HG02642 (cell line): Measurements from ENCODE around the gene FUZ.

Source experiments
- ATAC-seq: cut with Tn5 transposase; IDR thresholded peaks from one replicate; pipeline ENCODE4 v1.9.1; 2021; ENCODE audit warnings: mild to moderate bottlenecking; ENCODE audit not compliant: unreplicated experiment, poor library complexity

The FUZ gene, protein sequence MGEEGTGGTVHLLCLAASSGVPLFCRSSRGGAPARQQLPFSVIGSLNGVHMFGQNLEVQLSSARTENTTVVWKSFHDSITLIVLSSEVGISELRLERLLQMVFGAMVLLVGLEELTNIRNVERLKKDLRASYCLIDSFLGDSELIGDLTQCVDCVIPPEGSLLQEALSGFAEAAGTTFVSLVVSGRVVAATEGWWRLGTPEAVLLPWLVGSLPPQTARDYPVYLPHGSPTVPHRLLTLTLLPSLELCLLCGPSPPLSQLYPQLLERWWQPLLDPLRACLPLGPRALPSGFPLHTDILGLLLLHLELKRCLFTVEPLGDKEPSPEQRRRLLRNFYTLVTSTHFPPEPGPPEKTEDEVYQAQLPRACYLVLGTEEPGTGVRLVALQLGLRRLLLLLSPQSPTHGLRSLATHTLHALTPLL

DNA sequence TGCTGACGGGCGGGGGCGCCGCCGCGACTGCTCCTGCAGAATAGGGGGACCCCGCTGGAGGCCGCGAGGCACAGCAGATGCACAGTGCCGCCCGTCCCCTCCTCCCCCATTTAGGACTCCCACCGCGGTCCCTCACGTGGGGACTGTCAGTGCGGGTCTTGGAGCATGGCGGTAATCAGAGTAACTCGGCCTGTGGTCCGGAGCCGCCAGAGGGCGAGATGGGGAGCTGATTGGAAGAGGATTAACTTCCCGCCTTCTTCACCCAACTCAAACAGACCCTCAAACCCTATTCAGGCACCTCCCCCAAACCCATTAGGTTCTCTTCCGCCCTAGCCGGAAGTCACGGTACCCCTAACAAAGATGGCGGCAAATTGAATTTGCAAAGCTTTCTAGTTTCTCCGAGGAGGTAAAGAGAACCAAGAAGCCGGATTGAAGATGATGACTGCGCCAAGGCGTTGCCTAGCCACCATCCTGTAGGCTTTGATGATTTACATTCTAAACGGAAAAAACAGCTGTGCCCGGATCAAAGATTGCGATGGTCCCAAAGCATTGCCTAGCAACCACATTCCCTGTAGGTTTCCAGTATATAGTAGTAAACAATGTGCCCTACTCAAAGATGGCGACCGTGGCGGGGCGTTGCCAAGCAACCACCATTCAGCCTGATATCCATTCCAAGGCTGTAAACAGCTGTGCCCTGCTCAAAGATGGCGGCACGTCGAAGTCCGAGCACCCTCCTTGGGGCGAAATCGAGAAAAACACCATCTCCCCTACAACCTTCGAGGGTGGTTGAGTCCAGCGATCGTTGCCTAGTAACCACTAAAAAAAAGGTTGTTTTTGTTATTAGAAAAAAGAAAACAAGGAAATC, at the start of gene FUZ:
Gene FUZ (minus strand): TSS at position 296 of the 865 bp plus-strand sequence. CDS start 186 bp downstream, at position 110.
- peak; percentile 57 for ATAC-seq

- no peak for ATAC-seq
These were observed 49.5 kb upstream of the FUZ start for GRCh38 chr19:49862391-49863253.

DNA sequence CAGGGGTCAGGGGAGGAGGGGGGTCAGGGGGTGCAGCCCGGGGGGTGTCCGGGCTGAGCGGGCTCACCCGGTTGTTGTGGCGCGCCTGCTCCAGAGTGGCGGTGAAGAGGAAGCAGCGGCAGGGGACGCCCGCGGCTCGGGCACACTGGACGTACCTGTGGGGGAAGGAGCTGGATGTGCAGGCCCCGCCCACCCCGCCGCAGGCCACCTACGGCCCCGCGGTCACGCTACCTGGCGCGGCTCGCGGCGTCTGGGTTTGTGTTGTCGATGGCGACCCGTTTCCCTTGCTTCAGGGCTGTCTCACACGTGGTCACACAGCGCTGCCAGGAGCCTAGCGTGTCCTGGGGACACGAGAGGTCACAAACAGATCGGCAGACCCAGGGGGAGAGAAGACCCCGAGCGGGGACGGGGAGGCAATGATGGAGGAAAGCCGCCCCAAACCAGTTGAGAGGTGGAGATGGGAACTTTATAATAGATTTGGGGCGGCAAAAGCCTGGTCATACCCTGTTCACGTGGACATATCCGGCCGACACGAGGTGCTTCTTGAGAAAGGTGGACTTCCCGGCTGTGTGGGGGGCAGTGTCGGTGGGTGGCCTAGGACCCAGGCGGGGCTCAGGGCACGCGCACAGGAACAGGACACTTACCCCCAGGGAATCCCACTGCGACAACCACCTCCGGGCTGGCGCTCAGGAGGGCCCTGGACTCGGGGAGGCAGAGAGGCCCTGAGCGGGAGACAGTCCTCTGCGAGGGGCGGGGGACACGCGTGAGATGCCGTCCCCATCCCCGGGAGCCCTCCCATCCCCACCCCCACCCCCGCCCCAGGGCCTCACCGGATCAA, 48.7 kb upstream of the FUZ start:
- ATAC-seq: no peak

- ATAC-seq: no peak
These were observed 48.0 kb upstream of the FUZ start for GRCh38 chr19:49861107-49861506.

DNA sequence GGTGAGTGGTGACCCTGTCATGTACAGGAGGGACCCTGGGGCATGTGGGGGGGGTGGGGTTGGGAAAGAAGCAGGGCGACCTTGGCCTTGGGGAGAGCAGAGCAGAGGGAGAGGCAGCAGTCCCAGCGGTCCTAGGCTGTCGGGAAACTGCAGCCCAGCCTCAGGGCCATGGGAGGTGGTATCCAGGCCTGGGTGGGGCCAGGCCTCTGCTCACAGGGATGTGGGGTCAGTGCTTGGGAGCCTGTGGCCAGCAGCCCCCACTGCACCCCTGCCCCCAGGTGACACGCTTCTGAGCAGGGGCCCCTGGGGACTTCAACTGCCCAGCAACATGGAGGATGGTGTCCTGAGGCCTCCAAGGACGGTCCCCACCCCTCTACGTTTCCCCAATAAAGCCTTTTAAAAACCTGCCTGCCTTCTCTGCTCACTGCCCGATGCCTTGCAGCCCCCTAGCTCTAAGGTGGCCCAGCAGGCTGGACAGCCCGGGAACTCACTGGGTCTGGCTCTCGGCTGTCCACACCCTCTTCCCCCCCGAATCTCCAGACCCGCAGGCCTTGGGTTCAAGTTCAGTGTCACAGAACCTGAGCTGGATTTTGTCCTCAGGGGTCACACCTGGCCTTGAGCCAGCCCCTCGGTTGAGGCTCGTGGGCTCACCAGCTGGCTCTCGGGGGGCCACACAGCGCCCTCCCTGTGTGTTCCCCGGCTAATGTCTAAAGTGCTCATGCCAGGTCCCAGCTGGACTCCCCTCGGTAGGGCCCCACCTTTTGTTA, 47.4 kb upstream of the FUZ start:
- ATAC-seq: no peak

DNA sequence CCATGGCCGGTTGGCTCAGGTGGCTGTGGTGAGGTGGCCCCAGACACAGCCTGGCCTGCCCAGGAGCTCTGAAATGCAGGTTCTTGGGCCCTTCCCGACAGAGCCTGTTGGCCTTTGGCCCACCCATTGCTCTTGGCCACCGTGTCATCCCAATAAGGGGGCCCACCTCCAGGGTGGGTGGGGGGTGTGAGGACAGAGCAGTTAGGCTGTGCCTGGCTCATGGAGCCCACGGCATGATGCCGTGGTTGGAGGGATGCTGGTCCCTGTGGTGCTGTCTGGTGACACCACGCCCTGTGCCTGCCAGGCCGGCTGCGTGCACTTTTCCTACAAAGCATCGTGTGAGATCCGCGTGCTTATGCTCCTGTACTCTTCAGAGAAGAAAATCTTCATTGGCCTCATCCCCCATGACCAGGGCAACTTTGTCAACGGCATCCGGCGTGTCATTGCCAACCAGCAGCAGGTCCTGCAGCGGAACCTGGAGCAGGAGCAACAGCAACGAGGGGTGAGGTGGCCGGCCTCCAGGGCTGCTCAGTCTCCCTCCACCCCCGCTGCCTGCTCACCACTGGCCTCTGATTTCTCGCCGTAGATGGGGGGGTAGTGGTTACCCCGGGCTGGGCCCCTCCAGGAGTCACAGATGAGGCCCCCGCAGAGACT, 46.7 kb upstream of the FUZ start:
- ATAC-seq: no peak

DNA sequence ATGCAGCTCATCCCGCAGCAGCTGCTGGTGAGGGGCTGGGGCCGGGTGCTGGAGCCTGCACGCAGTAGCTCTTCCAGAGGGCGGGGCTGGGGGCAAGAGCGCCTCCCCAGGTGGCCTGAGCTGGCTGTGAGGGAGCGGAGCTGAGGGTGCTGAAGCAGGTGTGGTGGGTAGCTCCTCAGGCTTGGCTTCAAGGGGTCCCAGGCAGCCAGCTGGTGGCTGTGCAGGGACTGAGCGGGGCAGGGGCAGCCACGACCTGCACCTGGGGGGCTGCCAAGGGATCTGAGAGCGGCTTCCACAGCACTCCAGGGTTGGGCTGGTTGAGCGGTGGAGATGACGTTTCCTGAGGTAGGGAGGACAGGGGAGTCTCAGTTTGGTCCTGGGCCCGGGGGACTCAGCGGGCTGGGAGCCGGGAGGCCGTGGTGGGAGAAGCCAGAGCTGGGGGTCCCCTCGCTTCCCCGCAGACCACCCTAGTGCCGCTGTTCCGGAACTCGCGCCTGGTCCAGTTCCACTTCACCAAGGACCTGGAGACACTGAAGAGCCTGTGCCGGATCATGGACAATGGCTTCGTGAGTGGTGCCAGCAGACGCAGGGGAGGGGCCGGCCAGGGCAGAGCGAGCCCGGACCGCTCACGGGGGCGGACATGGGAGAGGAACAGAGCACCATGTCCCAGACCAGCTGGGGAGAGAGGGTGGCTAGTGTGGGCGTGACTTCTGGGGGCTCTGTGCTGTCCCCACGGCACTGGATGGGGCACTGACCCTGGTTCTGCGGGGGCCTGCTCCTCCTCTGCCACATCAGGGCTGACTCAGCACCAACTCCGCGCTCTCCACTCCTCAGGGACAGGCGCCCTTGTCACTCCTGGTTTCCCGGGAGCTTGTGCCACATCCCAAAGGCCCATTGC, 45.2 kb upstream of the FUZ start:
- ATAC-seq: no peak

DNA sequence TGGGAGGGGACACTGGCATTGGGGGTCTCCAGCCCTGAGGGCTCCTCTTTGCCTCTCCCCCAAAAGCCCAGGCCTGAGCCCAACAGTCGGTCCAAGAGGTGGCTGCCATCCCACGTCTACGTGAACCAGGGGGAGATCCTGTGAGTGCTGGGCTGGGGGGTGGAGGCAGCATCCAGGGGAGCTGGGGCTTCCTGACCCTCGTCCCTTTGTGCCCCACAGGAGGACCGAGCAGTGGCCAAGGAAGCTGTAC, 44.7 kb upstream of the FUZ start:
- no peak for ATAC-seq

DNA sequence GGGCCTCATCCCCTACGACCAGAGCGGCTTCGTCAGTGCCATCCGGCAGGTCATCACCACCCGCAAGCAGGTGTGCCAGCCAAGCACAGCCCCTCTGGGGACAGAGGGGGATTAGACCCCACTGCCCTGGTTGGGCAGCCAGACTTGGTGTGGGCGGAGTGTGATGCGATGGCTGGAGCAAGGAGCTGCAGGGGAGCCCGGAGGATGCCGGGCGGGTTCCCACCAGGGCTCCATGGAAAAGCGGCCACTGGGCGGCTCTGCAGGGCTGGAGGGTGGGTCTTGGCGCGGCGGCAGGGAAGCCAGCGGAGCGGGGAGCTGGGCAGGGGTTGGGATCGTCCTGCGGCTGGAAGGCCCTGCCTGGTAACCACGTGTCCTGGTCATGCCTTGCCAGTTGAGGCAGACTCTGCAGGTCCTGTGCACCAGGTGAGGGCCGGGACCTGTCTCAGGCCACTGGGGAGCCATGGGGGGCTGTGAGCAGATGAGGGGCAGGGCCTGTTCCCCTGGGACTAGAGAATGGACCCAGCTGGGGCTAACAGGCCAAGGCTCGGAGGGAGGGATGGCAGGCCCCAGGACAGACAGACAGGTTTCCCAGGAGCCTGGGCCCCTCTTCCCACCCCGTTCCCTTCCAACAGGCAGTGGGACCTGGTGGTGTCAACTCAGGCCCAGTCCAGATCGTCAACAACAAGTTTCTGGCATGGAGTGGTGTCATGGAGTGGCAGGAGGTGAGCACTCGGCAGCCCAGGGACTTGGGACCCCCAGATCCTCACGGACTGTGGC, 44.2 kb upstream of the FUZ start:
- no peak for ATAC-seq

GRCh38 chr19:49856574-49857021, 43.5 kb upstream of the FUZ start:
- ATAC-seq: no peak

DNA sequence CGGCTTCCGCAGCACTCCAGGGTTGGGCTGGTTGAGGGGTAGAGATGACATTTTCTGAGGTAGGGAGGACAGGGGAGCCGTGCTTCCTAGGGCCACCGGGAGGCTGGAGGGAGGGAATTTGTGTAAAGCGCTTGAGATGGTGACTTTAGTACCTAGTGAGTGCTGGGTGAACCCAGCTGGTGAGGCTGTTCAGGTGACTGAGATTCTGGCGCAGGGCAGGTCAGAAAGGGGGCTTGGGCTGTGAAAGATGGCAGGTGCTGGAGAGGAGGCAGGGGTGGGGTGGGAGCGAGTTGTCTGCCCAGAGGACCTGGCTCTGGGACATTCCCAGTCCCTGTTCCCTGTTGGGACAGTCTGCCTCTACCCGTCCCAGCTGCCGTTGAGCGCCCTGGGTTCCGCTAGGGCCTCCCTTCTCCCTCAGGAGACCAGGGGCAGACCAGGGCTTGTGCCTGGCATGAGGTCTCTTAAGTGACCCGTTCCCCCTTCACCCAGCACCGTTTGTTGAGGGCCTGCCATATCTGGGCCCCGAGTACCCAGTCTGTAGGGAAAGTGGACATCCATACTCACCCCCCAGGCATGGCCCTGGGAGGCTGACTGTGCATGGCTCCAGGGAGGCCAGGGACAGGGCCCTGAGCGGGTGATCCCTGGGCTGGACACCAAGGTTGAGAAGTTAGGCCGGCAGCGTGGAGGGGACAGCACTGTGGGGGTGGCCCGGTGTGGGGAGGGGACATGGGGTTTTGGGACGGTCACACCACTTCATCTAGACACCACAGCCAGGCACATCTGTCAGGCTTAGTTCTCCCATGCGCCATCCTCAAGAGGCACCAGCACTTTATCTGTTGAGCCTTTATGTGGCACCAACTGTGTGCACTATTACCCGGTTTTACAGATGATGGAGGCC, 42.8 kb upstream of the FUZ start:
- ATAC-seq: no peak

- no peak for ATAC-seq
These were observed 42.2 kb upstream of the FUZ start for GRCh38 chr19:49855277-49855675.

DNA sequence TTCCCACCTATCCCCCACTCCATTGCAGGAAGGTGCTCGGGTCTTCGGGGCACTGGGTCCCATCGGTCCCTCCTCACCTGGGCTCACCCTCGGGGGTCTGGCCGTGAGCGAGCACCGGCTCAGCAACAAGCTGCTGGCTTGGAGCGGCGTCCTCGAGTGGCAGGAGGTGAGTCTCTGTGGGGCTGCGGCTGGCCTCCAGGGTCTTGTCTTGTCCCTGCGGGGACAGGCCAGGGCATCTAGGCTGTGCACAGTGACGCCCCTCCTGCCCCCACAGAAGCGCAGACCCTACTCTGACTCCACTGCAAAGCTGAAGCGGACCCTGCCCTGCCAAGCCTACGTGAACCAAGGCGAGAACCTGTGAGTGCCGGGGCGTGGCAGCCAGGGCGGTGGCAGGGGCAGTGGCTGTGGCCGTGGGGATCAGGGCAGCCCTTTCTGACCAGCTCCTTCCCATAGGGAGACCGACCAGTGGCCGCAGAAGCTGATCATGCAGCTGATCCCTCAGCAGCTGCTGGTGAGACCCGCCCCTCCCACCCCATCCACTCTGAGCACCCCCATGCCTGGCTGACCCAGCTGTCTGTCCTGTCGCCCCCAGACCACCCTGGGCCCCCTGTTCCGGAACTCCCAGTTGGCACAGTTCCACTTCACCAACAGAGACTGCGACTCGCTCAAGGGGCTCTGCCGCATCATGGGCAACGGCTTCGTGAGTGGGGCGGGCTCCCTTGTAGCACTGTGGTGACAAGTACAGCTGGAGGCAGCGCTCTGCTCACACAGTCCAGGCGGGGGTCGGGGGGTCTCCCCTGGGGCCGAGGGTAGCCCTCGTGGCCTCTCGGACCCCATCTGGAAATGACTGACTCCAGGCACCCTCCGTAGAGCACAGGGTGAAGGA, 41.5 kb upstream of the FUZ start:
- ATAC-seq: no peak

- ATAC-seq: no peak
These were observed 40.8 kb upstream of the FUZ start for GRCh38 chr19:49853852-49854377.
